K562 (cell line): Measurements from ENCODE around the gene CRK. TPM values are rescaled to one million over a fixed set of nuclear protein-coding genes. Genes with fewer than 3 reads are reported as not detected.

Experiments
- ATAC-seq: fragments of 200-7000 bp; cut with Tn5 transposase; 3 replicates; pipeline ENCODE4 v1.9.1; 2020; ENCODE audit warnings: moderate library complexity
- BruUV-seq: library from RNA; stranded (reverse); fragments of 400-500 nt; replicated peaks from 2 replicates; lab custom pipeline; 2021; lab: Mats Ljungman, UMichigan
- CTCF ChIA-PET: fragments of 300-600 bp; formaldehyde crosslinking; extraction: SDS; loops from one replicate; lab custom pipeline; 2021; ENCODE audit warnings: low intra/inter-chr PET ratio; lab: Yijun Ruan, JAX
- POLR2A ChIA-PET: fragments of 300-600, 350-650 bp; sonication (Branson Sonifier 250); formaldehyde crosslinking; extraction: SDS; loops from one replicate; lab custom pipeline; 2021; ENCODE audit warnings: antibody characterized with exemption, inconsistent platforms; lab: Yijun Ruan, JAX
- DNase-seq, 4 experiments: peaks; one replicate each; pipeline versions ENCODE4 v3.0.0 to v3.0.0-alpha.2; 2011 to 2018; ENCODE audit warnings: low spot score in 3 of 4, mixed read lengths in 3 of 4; ENCODE audit errors: extremely low read depth in 1 of 4
- FAIRE-seq: peaks from 2 replicates; lab custom pipeline; 2011; peaks lifted over from hg19 to GRCh38; lab: Jason Lieb, UNC
- H2AFZ ChIP-seq: 2 replicates; pipeline ENCODE4 v1.6.0; 2011; ENCODE audit warnings: low read depth, low read length, control low read depth, inconsistent platforms
- H3K27ac ChIP-seq: fragments of 200-600 bp; 3 replicates; pipeline ENCODE4 v1.8.0; 2011; ENCODE audit warnings: low read depth, mild to moderate bottlenecking, control low read depth, inconsistent platforms, low read length, moderate library complexity, mixed read lengths; ENCODE audit errors: extremely low read depth
- H3K27me3 ChIP-seq, 2 experiments: fragments of 300-600 bp in 1 of 2; 2 replicates in 1 of 2; 3 replicates in 1 of 2; pipeline versions ENCODE4 v1.6.0 to v1.8.0; 2011; ENCODE audit warnings: inconsistent platforms in 2 of 2, low read length in 2 of 2, mild to moderate bottlenecking in 1 of 2, mixed read lengths in 1 of 2, moderate library complexity in 1 of 2; ENCODE audit not compliant: control insufficient read depth in 2 of 2, insufficient read depth in 2 of 2
- H3K36me3 ChIP-seq: fragments of 300-600 bp; 3 replicates; pipeline ENCODE4 v1.8.0; 2011; ENCODE audit warnings: mild to moderate bottlenecking, low read length, inconsistent platforms; ENCODE audit not compliant: control insufficient read depth, insufficient read depth
- H3K4me1 ChIP-seq, 2 experiments: fragments of 200-600 bp in 1 of 2; replicated peaks in 1 of 2; 2 replicates in 1 of 2; 3 replicates in 1 of 2; pipeline versions ENCODE4 v1.5.1 to v1.8.0; 2011; ENCODE audit warnings: inconsistent platforms in 2 of 2, low read length in 2 of 2, mild to moderate bottlenecking in 1 of 2, mixed read lengths in 1 of 2, moderate library complexity in 1 of 2; ENCODE audit not compliant: control insufficient read depth in 2 of 2, insufficient read depth in 2 of 2
- H3K4me2 ChIP-seq: 2 replicates; pipeline ENCODE4 v1.6.1; 2011; ENCODE audit warnings: low read length, control low read depth, inconsistent platforms, mixed read lengths; ENCODE audit not compliant: insufficient read depth
- H3K4me3 ChIP-seq: fragments of 200-600 bp; sonication (generic), shearing (Covaris generic); 2 replicates; pipeline ENCODE4 v1.5.1; 2016; ENCODE audit warnings: control low read depth, inconsistent platforms
- H3K79me2 ChIP-seq: fragments of 200-600 bp; 3 replicates; pipeline ENCODE4 v1.8.0; 2011; ENCODE audit warnings: low read length, inconsistent platforms; ENCODE audit not compliant: control insufficient read depth, insufficient read depth
- H3K9ac ChIP-seq, 2 experiments: 2 replicates each; pipeline versions ENCODE4 v1.6.0 to v1.6.1; 2011; ENCODE audit warnings: low read depth in 2 of 2, low read length in 2 of 2, control low read depth in 1 of 2, inconsistent platforms in 1 of 2, mild to moderate bottlenecking in 1 of 2, mixed read lengths in 1 of 2; ENCODE audit not compliant: insufficient read depth in 1 of 2
- H3K9me1 ChIP-seq: one replicate; pipeline ENCODE4 v1.6.0; 2011; ENCODE audit warnings: inconsistent platforms, mild to moderate bottlenecking, low read length, moderate library complexity; ENCODE audit not compliant: control insufficient read depth, insufficient read depth
- H3K9me3 ChIP-seq: replicated peaks from 2 replicates; pipeline ENCODE4 v1.5.1; 2011; ENCODE audit warnings: low read depth, low read length, inconsistent platforms; ENCODE audit not compliant: control insufficient read depth, insufficient read depth
- H4K20me1 ChIP-seq: replicated peaks from 2 replicates; pipeline ENCODE4 v1.6.1; 2011; ENCODE audit warnings: low read length, inconsistent platforms, mixed read lengths; ENCODE audit not compliant: control insufficient read depth, insufficient read depth
- ZNF407 ChIP-seq: fragments of 450-650 bp; IDR thresholded peaks from 2 replicates; pipeline ENCODE4 v1.6.1; 2016; ENCODE audit warnings: low read depth
- ZNF609 ChIP-seq: sonication (generic); formaldehyde crosslinking; IDR thresholded peaks from 2 replicates; pipeline ENCODE4 v1.8.1; 2023; ENCODE audit warnings: missing genetic modification reagents, mild to moderate bottlenecking, borderline replicate concordance
- ZNF785 ChIP-seq: fragments of 250-450 bp; sonication (Bioruptor Pico); IDR thresholded peaks from 2 replicates; pipeline ENCODE4 v1.4.0; 2020; ENCODE audit warnings: mild to moderate bottlenecking
- WGBS: fragments of 100-300 bp; shearing (Covaris generic); methylation state at CpG from one replicate; pipeline ENCODE4 v1.1.6; 2016; ENCODE audit warnings: low coverage, mixed read lengths; ENCODE audit not compliant: insufficient coverage; ENCODE audit errors: missing lambda C conversion rate; 5-methylcytosine and 5-hydroxymethylcytosine counted together
- in situ Hi-C: fragments of 300-500 bp; cut with MboI; formaldehyde crosslinking; loops from 4 replicates; pipeline ENCODE4 v1.15.0; 2018; ENCODE audit warnings: inconsistent platforms, mixed read lengths
- intact Hi-C: fragments of 100-400 bp; cut with micrococcal nuclease; formaldehyde crosslinking; loops from 2 replicates; pipeline ENCODE4 v1.14.2; 2022
- polyA plus RNA-seq, 8 experiments: library from polyadenylated mRNA; depleted of rRNA in 4 of 8; stranded (reverse) in 5 of 8; unstranded in 3 of 8; fragments of >200 nt; fragmentation: Nextera tagmentation in 2 of 8; fragmentation: Illumina TruSeq in 1 of 8; extraction: Ambion mirVana in 2 of 8; extraction: Trizol in 1 of 8; gene quantifications; 2 replicates each; pipeline versions ENCODE4 v1.2.1 to v1.2.3, GENCODE V29; 2011 to 2014; ENCODE audit warnings: inconsistent platforms in 1 of 8, missing spikeins in 1 of 8
- total RNA-seq, 7 experiments: library from RNA; depleted of rRNA in 6 of 7; stranded (reverse); fragments of >200 nt in 6 of 7; fragmentation: Illumina TruSeq in 2 of 7; extraction: Trizol in 2 of 7; gene quantifications; 2 replicates each; pipeline versions ENCODE4 v1.2.1 to v1.2.3, GENCODE V29; 2011 to 2021; ENCODE audit warnings: low replicate concordance in 1 of 7

Gene CRK
- total and polyA plus RNA-seq, 9 of the 15 experiments (the other 6 are each of a cell fraction or from before 2014, with no cell fraction given) = 13.1 to 40.2 (median 26.1) TPM

- Histone ChIP-seq H3K79me2 (no peaks in the 10 kb centered on the region), H2AFZ (no peak overlapping the region), H3K27me3 (no peaks in the 10 kb centered on the region), H3K9me1 (no peaks in the 10 kb centered on the region), H3K27ac (no peak overlapping the region), H3K36me3 (no peaks in the 10 kb centered on the region), H3K4me1 (peaks cover 3 to 13% of the 10 kb centered on the region in 2 experiments; a peak in 4 of 5 replicates), H3K4me2 (no peak overlapping the region), H3K9me3 (no peaks in the 10 kb centered on the region), H3K9ac (peak overlapping the region in 1 of 2 experiments; percentile 58; a peak in 2 of 4 replicates), H4K20me1 (no peaks in the 10 kb centered on the region), H3K4me3 (no peak overlapping the region)
- CTCF ChIA-PET = no interaction called here
- no peak for ATAC-seq
- 60% methylated on average over 2 of the region's 2 CpGs for WGBS
- POLR2A ChIA-PET = interaction anchor here (1.5 kb wide), 1 partner anchor 10 kb away, joined by 5 read pairs; no protein-coding TSS in a partner anchor
- no TSS peak for BruUV-seq
- intact Hi-C loops (no loop called here), in situ Hi-C loops (no loop called here)
- FAIRE-seq = no peak
- DNase-seq = no peak
- TF ChIP-seq ZNF407 (no peak), ZNF609 (CRISPR knock-in tag) (no peak), ZNF785 (CRISPR knock-in tag) (no peak)
Measured at GRCh38 chr17:1498233-1498632, 42.2 kb upstream of the CRK start.
